IMR-90 (cell line): Measurements from ENCODE around the gene PCBP4. TPM values are rescaled to one million over a fixed set of nuclear protein-coding genes. Genes with fewer than 3 reads are reported as not detected.

ENCODE experiments used
- ATAC-seq: fragments of 200-7000 bp; cut with Tn5 transposase; 2 replicates; pipeline ENCODE4 v1.9.1; 2020; ENCODE audit warnings: low read depth, mild to moderate bottlenecking, moderate library complexity
- BruUV-seq: library from RNA; stranded (reverse); fragments of 400-500 nt; replicated peaks from 2 replicates; lab custom pipeline; 2021; lab: Mats Ljungman, UMichigan
- CTCF ChIA-PET: fragments of 300-600 bp; formaldehyde crosslinking; extraction: SDS; loops from one replicate; lab custom pipeline; 2021; ENCODE audit warnings: antibody characterized with exemption; lab: Yijun Ruan, JAX
- POLR2A ChIA-PET: fragments of 300-600 bp; sonication (Branson Sonifier 250); formaldehyde crosslinking; loops from one replicate; lab custom pipeline; 2022; ENCODE audit warnings: antibody characterized with exemption; ENCODE audit not compliant: unreplicated experiment; lab: Charles Lee
- DNase-seq: peaks from one replicate; pipeline ENCODE4 v3.0.0; 2013
- H2AFZ ChIP-seq: replicated peaks from 2 replicates; pipeline ENCODE3; 2013; ENCODE audit warnings: low read length, mild to moderate bottlenecking; ENCODE audit not compliant: poor library complexity
- H2AK5ac ChIP-seq: 2 replicates; pipeline ENCODE4 v1.6.1; 2013; ENCODE audit warnings: low read depth, low read length, inconsistent platforms
- H2AK9ac ChIP-seq: replicated peaks from 2 replicates; pipeline ENCODE3; 2013; ENCODE audit warnings: mild to moderate bottlenecking, low read depth, low read length, moderate library complexity; ENCODE audit not compliant: poor library complexity
- H2BK120ac ChIP-seq: 2 replicates; pipeline ENCODE4 v1.6.1; 2013; ENCODE audit warnings: low read depth, low read length, inconsistent platforms
- H2BK15ac ChIP-seq: 3 replicates; pipeline ENCODE4 v1.6.1; 2013; ENCODE audit warnings: low read depth, low read length, inconsistent platforms
- H2BK20ac ChIP-seq: 2 replicates; pipeline ENCODE4 v1.6.1; 2013; ENCODE audit warnings: low read depth, mild to moderate bottlenecking, inconsistent platforms, low read length, moderate library complexity
- H2BK5ac ChIP-seq: 2 replicates; pipeline ENCODE4 v1.6.1; 2013; ENCODE audit warnings: mild to moderate bottlenecking, low read depth, low read length, inconsistent platforms; ENCODE audit not compliant: poor library complexity, severe bottlenecking
- H3K14ac ChIP-seq: replicated peaks from 2 replicates; pipeline ENCODE4 v1.6.1; 2013; ENCODE audit warnings: low read depth, low read length, inconsistent platforms
- H3K18ac ChIP-seq: 2 replicates; pipeline ENCODE4 v1.6.1; 2013; ENCODE audit warnings: low read depth, low read length, control low read depth
- H3K23ac ChIP-seq: 2 replicates; pipeline ENCODE4 v1.6.1; 2013; ENCODE audit warnings: low read depth, low read length, inconsistent platforms
- H3K27ac ChIP-seq: 2 replicates; pipeline ENCODE4 v1.5.1; 2013; ENCODE audit warnings: mild to moderate bottlenecking, control low read depth, low read length; ENCODE audit not compliant: insufficient read depth
- H3K27me3 ChIP-seq: 2 replicates; pipeline ENCODE4 v1.6.1; 2013; ENCODE audit warnings: low read length; ENCODE audit not compliant: control insufficient read depth, insufficient read depth
- H3K36me3 ChIP-seq: 2 replicates; pipeline ENCODE4 v1.6.1; 2013; ENCODE audit warnings: low read length, mixed read lengths; ENCODE audit not compliant: control insufficient read depth, insufficient read depth
- H3K4ac ChIP-seq: 2 replicates; pipeline ENCODE4 v1.6.1; 2013; ENCODE audit warnings: low read depth, low read length, inconsistent platforms
- H3K4me1 ChIP-seq: 2 replicates; pipeline ENCODE4 v1.6.1; 2013; ENCODE audit warnings: low read length, mixed read lengths; ENCODE audit not compliant: control insufficient read depth, insufficient read depth
- H3K4me2 ChIP-seq: 2 replicates; pipeline ENCODE4 v1.6.1; 2013; ENCODE audit warnings: low read depth, mild to moderate bottlenecking, control low read depth, low read length, moderate library complexity
- H3K4me3 ChIP-seq: 2 replicates; pipeline ENCODE4 v1.5.1; 2013; ENCODE audit warnings: low read depth, mild to moderate bottlenecking, control low read depth, low read length, moderate library complexity; ENCODE audit not compliant: insufficient read depth
- H3K56ac ChIP-seq: 2 replicates; pipeline ENCODE4 v1.6.1; 2013; ENCODE audit warnings: low read length, inconsistent platforms; ENCODE audit not compliant: insufficient read depth; ENCODE audit errors: extremely low read depth
- H3K79me1 ChIP-seq, 2 experiments: 2 replicates each; pipeline ENCODE4 v1.6.1; 2013; ENCODE audit warnings: low read length in 2 of 2, inconsistent platforms in 1 of 2, low read depth in 1 of 2
- H3K9ac ChIP-seq: 2 replicates; pipeline ENCODE4 v1.6.1; 2013; ENCODE audit warnings: low read depth, low read length, control low read depth
- H3K9me1 ChIP-seq: 2 replicates; pipeline ENCODE4 v1.6.1; 2013; ENCODE audit warnings: low read length, inconsistent platforms; ENCODE audit not compliant: insufficient read depth
- H3K9me3 ChIP-seq: 2 replicates; pipeline ENCODE4 v1.6.1; 2013; ENCODE audit warnings: low read length; ENCODE audit not compliant: control insufficient read depth, insufficient read depth
- H4K20me1 ChIP-seq: 2 replicates; pipeline ENCODE4 v1.6.1; 2013; ENCODE audit warnings: low read length, inconsistent platforms; ENCODE audit not compliant: insufficient read depth
- H4K5ac ChIP-seq: 2 replicates; pipeline ENCODE4 v1.6.1; 2013; ENCODE audit warnings: mild to moderate bottlenecking, low read depth, low read length, control low read depth
- H4K8ac ChIP-seq, 2 experiments: 2 replicates each; pipeline ENCODE4 v1.6.1; 2013; ENCODE audit warnings: low read depth in 2 of 2, low read length in 2 of 2, control low read depth in 1 of 2, inconsistent platforms in 1 of 2
- H4K91ac ChIP-seq: 2 replicates; pipeline ENCODE4 v1.6.1; 2013; ENCODE audit warnings: low read depth, low read length, inconsistent platforms; ENCODE audit not compliant: insufficient read depth
- BHLHE40 ChIP-seq: fragments of 150-350 bp; IDR thresholded peaks from 2 replicates; pipeline ENCODE4 v1.6.1; 2016; ENCODE audit warnings: mild to moderate bottlenecking, low read depth, low read length
- CEBPB ChIP-seq: IDR thresholded peaks from 2 replicates; pipeline ENCODE4 v1.6.1; 2012; ENCODE audit warnings: low read depth, low read length, improper control_type of control experiment
- CHD1 ChIP-seq: IDR thresholded peaks from 2 replicates; pipeline ENCODE4 v1.6.1; 2012; ENCODE audit warnings: low read depth, low read length, improper control_type of control experiment
- FOS ChIP-seq: fragments of 150-350 bp; IDR thresholded peaks from 2 replicates; pipeline ENCODE4 v1.6.1; 2016; ENCODE audit warnings: low read depth, low read length
- MAFK ChIP-seq: IDR thresholded peaks from 2 replicates; pipeline ENCODE4 v1.6.1; 2012; ENCODE audit warnings: low read depth, low read length, improper control_type of control experiment
- MXI1 ChIP-seq: IDR thresholded peaks from 2 replicates; pipeline ENCODE4 v1.6.1; 2012; ENCODE audit warnings: low read depth, mild to moderate bottlenecking, low read length, moderate library complexity, borderline replicate concordance
- NFE2L2 ChIP-seq: fragments of 150-350 bp; IDR thresholded peaks from 2 replicates; pipeline ENCODE4 v1.6.1; 2016; ENCODE audit warnings: low read depth, mild to moderate bottlenecking, low read length
- POLR2A ChIP-seq: IDR thresholded peaks from 2 replicates; pipeline ENCODE4 v1.6.1; 2012; ENCODE audit warnings: mild to moderate bottlenecking, low read depth, low read length
- RAD21 ChIP-seq: IDR thresholded peaks from 2 replicates; pipeline ENCODE4 v1.6.1; 2012; ENCODE audit warnings: low read length, improper control_type of control experiment
- RCOR1 ChIP-seq: IDR thresholded peaks from 2 replicates; pipeline ENCODE4 v1.6.1; 2012; ENCODE audit warnings: mild to moderate bottlenecking, low read length, improper control_type of control experiment; ENCODE audit not compliant: insufficient replicate concordance
- WGBS, 2 experiments: methylation state at CpG; one replicate each; pipeline versions ENCODE4 v1.1.5 to v1.1.7; 2013; ENCODE audit warnings: missing lambda C conversion rate in 2 of 2; ENCODE audit not compliant: insufficient read length in 1 of 2; ENCODE audit errors: extremely low coverage in 2 of 2; 5-methylcytosine and 5-hydroxymethylcytosine counted together
- dilution Hi-C: fragments of 300-500 bp; cut with HindIII; formaldehyde crosslinking; loops from one replicate; pipeline ENCODE4 v1.14.3; 2018; ENCODE audit warnings: low sequenced_read_pairs; ENCODE audit not compliant: unreplicated experiment
- in situ Hi-C: fragments of 300-500 bp; cut with MboI; formaldehyde crosslinking; loops from 3 replicates; pipeline ENCODE4 v1.14.3; 2019; ENCODE audit warnings: low sequenced_read_pairs, inconsistent platforms, mixed read lengths
- intact Hi-C: fragments of 100-400 bp; cut with micrococcal nuclease; formaldehyde crosslinking; loops from 2 replicates; pipeline ENCODE4 v1.10.0; 2022
- polyA plus RNA-seq, 3 experiments: library from polyadenylated mRNA; depleted of rRNA; stranded (reverse); fragments of >200 nt; gene quantifications; 2 replicates each; pipeline ENCODE4 v1.2.3, GENCODE V29; 2012; ENCODE audit warnings: low replicate concordance in 1 of 3
- total RNA-seq: library from RNA; depleted of rRNA; stranded (reverse); fragments of >200 nt; gene quantifications from 2 replicates; pipeline ENCODE4 v1.2.3, GENCODE V29; 2012
- TF ChIP-seq, protein P1 (sequence below): conservative IDR thresholded peaks from 2 replicates; pipeline ENCODE4 v1.5.1; 2012; ENCODE audit warnings: mild to moderate bottlenecking, low read depth, low read length, improper control_type of control experiment
- TF ChIP-seq, protein P2 (sequence below): fragments of 150-350 bp; IDR thresholded peaks from 2 replicates; pipeline ENCODE4 v1.6.1; 2017; ENCODE audit warnings: mild to moderate bottlenecking, antibody characterized with exemption, low read length, low read depth
- TF ChIP-seq, protein P3 (sequence below): fragments of 150-350 bp; IDR thresholded peaks from 2 replicates; pipeline ENCODE4 v1.6.1; 2016; ENCODE audit warnings: low read depth, mild to moderate bottlenecking, low read length, moderate library complexity, borderline replicate concordance

PCBP4 gene
- total and polyA plus RNA-seq, 2 of the 4 experiments (the other 2 are of a cell fraction) = 70.8 to 110 TPM

DNA sequence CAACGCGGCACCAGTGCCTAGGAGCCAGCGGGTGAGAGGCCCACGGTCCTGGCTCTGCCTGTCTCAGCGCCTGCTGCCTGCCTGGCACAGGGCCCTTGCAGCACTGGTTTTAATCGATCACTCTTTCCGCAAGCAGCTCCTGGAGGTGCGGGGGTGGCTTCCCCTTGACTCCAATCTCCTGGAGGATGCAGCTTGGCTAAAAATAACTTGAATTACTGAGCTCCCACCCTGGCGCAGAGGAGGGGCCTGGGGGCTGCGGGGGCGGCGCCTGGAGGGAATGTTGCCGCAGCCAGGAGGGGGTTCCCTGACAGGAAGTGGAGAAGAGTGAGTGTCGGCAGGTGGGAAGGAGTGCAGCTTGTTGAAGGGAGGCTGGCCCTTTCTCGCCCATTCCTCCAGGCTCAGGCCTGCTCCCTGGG, 38.3 kb upstream of the PCBP4 start (continued):
- TF ChIP-seq, protein P1, sequence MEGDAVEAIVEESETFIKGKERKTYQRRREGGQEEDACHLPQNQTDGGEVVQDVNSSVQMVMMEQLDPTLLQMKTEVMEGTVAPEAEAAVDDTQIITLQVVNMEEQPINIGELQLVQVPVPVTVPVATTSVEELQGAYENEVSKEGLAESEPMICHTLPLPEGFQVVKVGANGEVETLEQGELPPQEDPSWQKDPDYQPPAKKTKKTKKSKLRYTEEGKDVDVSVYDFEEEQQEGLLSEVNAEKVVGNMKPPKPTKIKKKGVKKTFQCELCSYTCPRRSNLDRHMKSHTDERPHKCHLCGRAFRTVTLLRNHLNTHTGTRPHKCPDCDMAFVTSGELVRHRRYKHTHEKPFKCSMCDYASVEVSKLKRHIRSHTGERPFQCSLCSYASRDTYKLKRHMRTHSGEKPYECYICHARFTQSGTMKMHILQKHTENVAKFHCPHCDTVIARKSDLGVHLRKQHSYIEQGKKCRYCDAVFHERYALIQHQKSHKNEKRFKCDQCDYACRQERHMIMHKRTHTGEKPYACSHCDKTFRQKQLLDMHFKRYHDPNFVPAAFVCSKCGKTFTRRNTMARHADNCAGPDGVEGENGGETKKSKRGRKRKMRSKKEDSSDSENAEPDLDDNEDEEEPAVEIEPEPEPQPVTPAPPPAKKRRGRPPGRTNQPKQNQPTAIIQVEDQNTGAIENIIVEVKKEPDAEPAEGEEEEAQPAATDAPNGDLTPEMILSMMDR = no peak

DNA sequence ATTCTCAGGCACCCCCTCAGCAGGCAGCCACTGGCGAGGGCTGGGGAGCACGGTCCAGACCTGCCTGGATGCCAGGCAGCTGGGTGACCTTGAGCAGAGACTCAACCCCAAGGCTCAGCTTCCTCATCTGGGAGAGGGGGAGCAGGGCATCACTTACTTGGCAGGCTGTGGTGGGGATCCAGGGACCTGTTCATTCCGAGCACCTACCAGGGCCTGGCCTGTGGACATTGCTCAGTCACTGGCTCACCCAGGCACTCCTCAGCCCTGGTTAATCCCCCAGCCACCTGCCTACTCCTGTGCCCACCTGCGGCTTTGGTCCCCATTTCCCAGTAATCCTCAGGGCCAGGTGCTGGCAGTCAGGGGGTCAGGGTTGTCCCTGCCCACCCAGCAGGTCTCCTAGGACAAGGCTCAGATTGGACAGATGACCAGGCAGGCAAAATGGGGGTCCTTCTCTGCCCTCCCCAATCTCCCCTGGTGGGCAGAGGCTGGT, 37.7 kb upstream of the PCBP4 start:
- peak overlapping the region; percentile 63 for H2BK120ac ChIP-seq
- H3K4ac ChIP-seq = peak overlapping the region; percentile 73
- no peaks in the 10 kb centered on the region for H3K9me1 ChIP-seq
- no peak for ATAC-seq
- WGBS, 2 experiments = no CpG with 5 or more reads among the region's 4 CpGs
- H3K14ac ChIP-seq = peak overlapping the region; percentile 77
- no peak overlapping the region for H3K56ac ChIP-seq
- H3K23ac ChIP-seq = peak overlapping the region; percentile 81; the same call in 1 of the 2 replicates
- peaks cover 11% of the 10 kb centered on the region for H3K4me1 ChIP-seq
- H4K8ac ChIP-seq = peak overlapping the region in 1 of 2 experiments; percentile 94; a peak in 1 of 4 replicates
- no peaks in the 10 kb centered on the region for H3K9me3 ChIP-seq
- no peaks in the 10 kb centered on the region for H3K79me1 ChIP-seq
- peak overlapping the region; percentile 62 for H4K91ac ChIP-seq
- H2AFZ ChIP-seq = peak overlapping the region; percentile 91
- H4K5ac ChIP-seq = 0 out of 2 replicates have a peak overlapping the region, but pooled peaks have one; percentile 41
- H3K9ac ChIP-seq = peak overlapping the region; percentile 49; the same call in 1 of the 2 replicates
- no peaks in the 10 kb centered on the region for H3K36me3 ChIP-seq
- no peak overlapping the region for H3K4me3 ChIP-seq
- BruUV-seq = no TSS peak
- peak overlapping the region; percentile 53 for H2BK20ac ChIP-seq
- H3K4me2 ChIP-seq = no peak overlapping the region
- no peak for DNase-seq
- H3K27me3 ChIP-seq = no peaks in the 10 kb centered on the region
- ChIA-PET POLR2A (no interaction called here), CTCF (interaction anchor here (0.6 to 3.2 kb wide), 10 partner anchors 8 to 144 kb away, joined by 3 to 28 read pairs (median 5); partner anchors contain the start of gene DUSP7)
- H4K20me1 ChIP-seq = no peaks in the 10 kb centered on the region
- no peak overlapping the region for H3K18ac ChIP-seq
- H2AK9ac ChIP-seq = peak overlapping the region; percentile 87
- intact Hi-C loops = loop anchor here (1.0 to 5.0 kb wide), 2 partner anchors 48 to 332 kb away; no protein-coding TSS in a partner anchor
- H2BK15ac ChIP-seq = peak overlapping the region; percentile 62; the same call in 1 of the 3 replicates
- in situ Hi-C loops = loop anchor here (5.0 kb wide), 1 partner anchor 122 kb away; no protein-coding TSS in a partner anchor
- dilution Hi-C loops = no loop called here
- peak overlapping the region; percentile 83 for H2AK5ac ChIP-seq
- peak overlapping the region; percentile 29 for H2BK5ac ChIP-seq
- H3K27ac ChIP-seq = no peak overlapping the region
- no peak for TF ChIP-seq POLR2A
- TF ChIP-seq MAFK = no peak
- no peak for TF ChIP-seq RCOR1
- no peak for TF ChIP-seq CEBPB
- TF ChIP-seq RAD21 = no peak
- no peak for TF ChIP-seq MXI1
- TF ChIP-seq BHLHE40 = no peak
- TF ChIP-seq FOS = no peak
- TF ChIP-seq, protein P2, sequence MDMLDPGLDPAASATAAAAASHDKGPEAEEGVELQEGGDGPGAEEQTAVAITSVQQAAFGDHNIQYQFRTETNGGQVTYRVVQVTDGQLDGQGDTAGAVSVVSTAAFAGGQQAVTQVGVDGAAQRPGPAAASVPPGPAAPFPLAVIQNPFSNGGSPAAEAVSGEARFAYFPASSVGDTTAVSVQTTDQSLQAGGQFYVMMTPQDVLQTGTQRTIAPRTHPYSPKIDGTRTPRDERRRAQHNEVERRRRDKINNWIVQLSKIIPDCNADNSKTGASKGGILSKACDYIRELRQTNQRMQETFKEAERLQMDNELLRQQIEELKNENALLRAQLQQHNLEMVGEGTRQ = no peak
- TF ChIP-seq, protein P3, sequence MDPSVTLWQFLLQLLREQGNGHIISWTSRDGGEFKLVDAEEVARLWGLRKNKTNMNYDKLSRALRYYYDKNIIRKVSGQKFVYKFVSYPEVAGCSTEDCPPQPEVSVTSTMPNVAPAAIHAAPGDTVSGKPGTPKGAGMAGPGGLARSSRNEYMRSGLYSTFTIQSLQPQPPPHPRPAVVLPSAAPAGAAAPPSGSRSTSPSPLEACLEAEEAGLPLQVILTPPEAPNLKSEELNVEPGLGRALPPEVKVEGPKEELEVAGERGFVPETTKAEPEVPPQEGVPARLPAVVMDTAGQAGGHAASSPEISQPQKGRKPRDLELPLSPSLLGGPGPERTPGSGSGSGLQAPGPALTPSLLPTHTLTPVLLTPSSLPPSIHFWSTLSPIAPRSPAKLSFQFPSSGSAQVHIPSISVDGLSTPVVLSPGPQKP = no peak
- TF ChIP-seq CHD1 = no peak
- no peak for TF ChIP-seq NFE2L2
